Endothelial cell (in vitro differentiated cells): ENCODE data around the gene HERC4. TPM values are rescaled to one million over a fixed set of nuclear protein-coding genes. Genes with fewer than 3 reads are reported as not detected.
"Not testable (repeated sequence)": the region's sequence is repeated elsewhere in the genome, so short reads cannot be mapped to it uniquely, and the experiment has no call there.

Experiments used
- DNase-seq: peaks from one replicate; pipeline ENCODE4 v3.0.0; 2021; ENCODE audit warnings: low spot score
- H3K27ac Mint-ChIP-seq: one replicate; pipeline ENCODE4 v1.8.0; 2021; ENCODE audit warnings: mixed read lengths, inconsistent platforms; ENCODE audit not compliant: unreplicated experiment
- H3K27me3 Mint-ChIP-seq: one replicate; pipeline ENCODE4 v1.8.0; 2021; ENCODE audit warnings: mild to moderate bottlenecking, moderate library complexity, mixed read lengths, inconsistent platforms; ENCODE audit not compliant: unreplicated experiment
- H3K36me3 Mint-ChIP-seq: one replicate; pipeline ENCODE4 v1.8.0; 2021; ENCODE audit warnings: mild to moderate bottlenecking, low read depth, mixed read lengths, inconsistent platforms; ENCODE audit not compliant: unreplicated experiment
- H3K4me1 Mint-ChIP-seq: one replicate; pipeline ENCODE4 v1.8.0; 2021; ENCODE audit warnings: mild to moderate bottlenecking, mixed read lengths, inconsistent platforms; ENCODE audit not compliant: unreplicated experiment
- H3K4me3 Mint-ChIP-seq: one replicate; pipeline ENCODE4 v1.8.0; 2021; ENCODE audit warnings: mild to moderate bottlenecking, mixed read lengths, inconsistent platforms; ENCODE audit not compliant: unreplicated experiment
- H3K9me3 Mint-ChIP-seq: one replicate; pipeline ENCODE4 v1.8.0; 2021; ENCODE audit warnings: mixed read lengths, inconsistent platforms; ENCODE audit not compliant: unreplicated experiment
- CTCF ChIP-seq: fragments of 200-600 bp; sonication (generic); IDR thresholded peaks from one replicate; pipeline ENCODE4 v1.5.0; 2021; ENCODE audit warnings: antibody characterized with exemption; ENCODE audit not compliant: unreplicated experiment
- total RNA-seq: library from RNA; stranded (reverse); fragmentation: NEBNext Ultra II Directional; extraction: Animal tissue kit (Norgen Biotek cat#: 25700); gene quantifications from one replicate; pipeline ENCODE4 v1.2.1, GENCODE V29; 2021; ENCODE audit not compliant: unreplicated experiment

The HERC4 gene
- total RNA-seq, 1 donor from 2014 or later = 53.4 TPM

- Mint-ChIP-seq H3K36me3 (peaks cover 5% of the 10 kb centered on the region), H3K27ac (no peak overlapping the region), H3K4me1 (peaks cover 3% of the 10 kb centered on the region), H3K4me3 (no peak overlapping the region), H3K27me3 (no peaks in the 10 kb centered on the region), H3K9me3 (no peaks in the 10 kb centered on the region)
- no peak for DNase-seq
- no peak for TF ChIP-seq CTCF
Measured at GRCh38 chr10:68046642-68047041, 28.4 kb downstream of the HERC4 start.

- H3K27ac Mint-ChIP-seq = no peak overlapping the region
Measured at GRCh38 chr10:68043030-68043429, 32.1 kb downstream of the HERC4 start.

GRCh38 chr10:68032113-68032512, 43.0 kb downstream of the HERC4 start:
- Mint-ChIP-seq H3K36me3 (peaks cover 10% of the 10 kb centered on the region), H3K27ac (no peak overlapping the region), H3K4me1 (no peaks in the 10 kb centered on the region), H3K4me3 (no peak overlapping the region), H3K27me3 (peaks cover 2% of the 10 kb centered on the region), H3K9me3 (no peaks in the 10 kb centered on the region)
- DNase-seq = no peak
- no peak for TF ChIP-seq CTCF

More at GRCh38 chr10:68043030-68043429, 32.1 kb downstream of the HERC4 start:
- Mint-ChIP-seq H3K27me3 (no peaks in the 10 kb centered on the region), H3K36me3 (peaks cover 5% of the 10 kb centered on the region), H3K9me3 (no peaks in the 10 kb centered on the region), H3K4me1 (peaks cover 3% of the 10 kb centered on the region), H3K4me3 (no peak overlapping the region)
- no peak for DNase-seq
- TF ChIP-seq CTCF = no peak

GRCh38 chr10:68027429-68027828, 47.7 kb downstream of the HERC4 start:
- H3K27ac Mint-ChIP-seq = no peak overlapping the region
- no peaks in the 10 kb centered on the region for H3K4me1 Mint-ChIP-seq

GRCh38 chr10:68023292-68023691, 51.8 kb downstream of the HERC4 start:
- Mint-ChIP-seq H3K4me1 (no peaks in the 10 kb centered on the region), H3K9me3 (no peaks in the 10 kb centered on the region), H3K27ac (no peak overlapping the region), H3K36me3 (peaks cover 21% of the 10 kb centered on the region), H3K27me3 (no peaks in the 10 kb centered on the region), H3K4me3 (no peak overlapping the region)
- no peak for TF ChIP-seq CTCF
- no peak for DNase-seq

More at GRCh38 chr10:68027429-68027828, 47.7 kb downstream of the HERC4 start:
- no peak for DNase-seq
- peaks cover 2% of the 10 kb centered on the region for H3K27me3 Mint-ChIP-seq
- H3K9me3 Mint-ChIP-seq = no peaks in the 10 kb centered on the region
- no peak overlapping the region for H3K4me3 Mint-ChIP-seq
- H3K36me3 Mint-ChIP-seq = peaks cover 4% of the 10 kb centered on the region
- TF ChIP-seq CTCF = no peak

- not testable (repeated sequence) for H3K4me3 Mint-ChIP-seq, H3K4me1 Mint-ChIP-seq, H3K9me3 Mint-ChIP-seq, H3K27me3 Mint-ChIP-seq, DNase-seq, H3K27ac Mint-ChIP-seq
- H3K36me3 Mint-ChIP-seq = peaks cover 21% of the 10 kb centered on the region
Measured at GRCh38 chr10:68022324-68022723, 52.8 kb downstream of the HERC4 start.

GRCh38 chr10:68016519-68016918, 58.6 kb downstream of the HERC4 start:
- not testable (repeated sequence) for DNase-seq, H3K27ac Mint-ChIP-seq, H3K4me3 Mint-ChIP-seq, H3K27me3 Mint-ChIP-seq, H3K4me1 Mint-ChIP-seq, H3K9me3 Mint-ChIP-seq
- H3K36me3 Mint-ChIP-seq = peaks cover 12% of the 10 kb centered on the region
